Panc1 (cell line): ENCODE measurements around the gene DDC. TPM values are rescaled to one million over a fixed set of nuclear protein-coding genes. Genes with fewer than 3 reads are reported as not detected.

Source experiments
- ATAC-seq: fragments of 200-7000 bp; cut with Tn5 transposase; 2 replicates; pipeline ENCODE4 v1.9.1; 2020; ENCODE audit warnings: mild to moderate bottlenecking, moderate library complexity
- BruUV-seq: library from RNA; stranded (reverse); fragments of 400-500 nt; replicated peaks from 2 replicates; lab custom pipeline; 2021; lab: Mats Ljungman, UMichigan
- CTCF ChIA-PET: fragments of 300-600 bp; sonication (Branson Sonifier 250); formaldehyde crosslinking; loops from one replicate; lab custom pipeline; 2022; ENCODE audit warnings: antibody characterized with exemption; lab: Charles Lee
- POLR2A ChIA-PET: fragments of 300-600 bp; sonication (Branson Sonifier 250); formaldehyde crosslinking; loops from one replicate; lab custom pipeline; 2022; ENCODE audit warnings: antibody characterized with exemption; lab: Charles Lee
- DNase-seq: peaks from one replicate; pipeline ENCODE4 v3.0.0-alpha.2; 2010; ENCODE audit warnings: low read depth, low spot score
- H3K27ac ChIP-seq: 2 replicates; pipeline ENCODE4 v1.5.1; 2011; ENCODE audit warnings: mild to moderate bottlenecking, low read length, inconsistent platforms
- H3K27me3 ChIP-seq: fragments of 200-500 bp; sonication (Bioruptor generic); 2 replicates; pipeline ENCODE4 v1.6.0; 2014; ENCODE audit warnings: low read length, inconsistent platforms; ENCODE audit not compliant: control insufficient read depth, insufficient read depth
- H3K36me3 ChIP-seq: fragments of 200-500 bp; sonication (Bioruptor generic); 2 replicates; pipeline ENCODE4 v1.5.1; 2014; ENCODE audit warnings: inconsistent platforms, mild to moderate bottlenecking, low read length, moderate library complexity; ENCODE audit not compliant: control insufficient read depth, insufficient read depth
- H3K4me1 ChIP-seq: 2 replicates; pipeline ENCODE4 v1.5.1; 2011; ENCODE audit warnings: inconsistent platforms, mild to moderate bottlenecking, low read length, moderate library complexity; ENCODE audit not compliant: control insufficient read depth, insufficient read depth
- H3K4me3 ChIP-seq, 2 experiments: 2 replicates each; pipeline ENCODE4 v1.5.1; 2011 to 2012; ENCODE audit warnings: low read depth in 2 of 2, low read length in 2 of 2, mild to moderate bottlenecking in 2 of 2, inconsistent platforms in 1 of 2, moderate library complexity in 1 of 2
- H3K9me3 ChIP-seq: fragments of 200-500 bp; sonication (Bioruptor generic); 2 replicates; pipeline ENCODE4 v1.5.1; 2014; ENCODE audit warnings: low read depth, mild to moderate bottlenecking, inconsistent platforms, low read length, moderate library complexity; ENCODE audit not compliant: control insufficient read depth, insufficient read depth
- CTCF ChIP-seq: fragments of 450-650 bp; IDR thresholded peaks from 2 replicates; pipeline ENCODE4 v1.5.1; 2017; ENCODE audit warnings: mild to moderate bottlenecking
- POLR2AphosphoS5 ChIP-seq: IDR thresholded peaks from 2 replicates; pipeline ENCODE4 v1.6.1; 2012; ENCODE audit warnings: mild to moderate bottlenecking, low read depth, low read length, moderate library complexity
- REST ChIP-seq, 2 experiments: IDR thresholded peaks; 2 replicates each; pipeline ENCODE4 v1.6.1; 2011 to 2012; ENCODE audit warnings: low read depth in 2 of 2, control low read depth in 1 of 2, low read length in 1 of 2, mild to moderate bottlenecking in 1 of 2, moderate library complexity in 1 of 2; ENCODE audit not compliant: insufficient read depth in 1 of 2
- SIN3A ChIP-seq: IDR thresholded peaks from 2 replicates; pipeline ENCODE4 v1.6.1; 2012; ENCODE audit warnings: low read depth, mild to moderate bottlenecking, low read length, moderate library complexity, borderline replicate concordance; ENCODE audit not compliant: insufficient read depth
- TCF7L2 ChIP-seq: IDR thresholded peaks from 2 replicates; pipeline ENCODE4 v1.6.1; 2011; ENCODE audit warnings: mild to moderate bottlenecking, low read depth, low read length, inconsistent platforms
- in situ Hi-C: cut with HindIII; loops from 2 replicates; pipeline ENCODE4 v1.10.0; 2016; ENCODE audit warnings: low sequenced_read_pairs, low pct_unique_long_range_greater_than_20kb
- intact Hi-C: fragments of 100-400 bp; cut with micrococcal nuclease; formaldehyde crosslinking; loops from one replicate; pipeline ENCODE4 v1.10.0; 2022; ENCODE audit not compliant: unreplicated experiment
- total RNA-seq: library from RNA; stranded (reverse); gene quantifications from one replicate; pipeline ENCODE4 v1.2.1, GENCODE V29; 2021; ENCODE audit not compliant: unreplicated experiment

Gene DDC
- total RNA-seq, 1 experiment from 2014 or later, result not detected

- H3K9me3 ChIP-seq, result no peaks in the 10 kb centered on the region
- no peak overlapping the region for H3K27ac ChIP-seq
- intact Hi-C loops (no loop called here), in situ Hi-C loops (no loop called here)
- TF ChIP-seq POLR2AphosphoS5, result no peak
- no peak for TF ChIP-seq REST (IDR thresholded peaks at IDR 0.05; ENCODE audit: insufficient read depth in 1 of 2, low read depth in 2 of 2, low read length in 1 of 2)
- no peak for TF ChIP-seq CTCF
- no peak for TF ChIP-seq TCF7L2
- TF ChIP-seq SIN3A, result no peak
- H3K27me3 ChIP-seq, result no peaks in the 10 kb centered on the region
- ChIA-PET CTCF (interaction anchor here (1.1 kb wide), 1 partner anchor 131 kb away, joined by 3 read pairs; no protein-coding TSS in a partner anchor), POLR2A (no interaction called here)
- no TSS peak for BruUV-seq
- no peaks in the 10 kb centered on the region for H3K36me3 ChIP-seq
- no peak overlapping the region for H3K4me3 ChIP-seq
- ATAC-seq (no peak), DNase-seq (no peak)
- H3K4me1 ChIP-seq, result no peaks in the 10 kb centered on the region; the same call in 1 of the 2 replicates
These were observed 34.2 kb upstream of the DDC start for GRCh38 chr7:50599385-50599784.

GRCh38 chr7:50598460-50599343, 33.5 kb upstream of the DDC start:
- no peaks in the 10 kb centered on the region for H3K36me3 ChIP-seq
- in situ Hi-C loops, result no loop called here
- BruUV-seq, result no TSS peak
- TF ChIP-seq POLR2AphosphoS5, result no peak
- TF ChIP-seq TCF7L2, result no peak
- no peak for TF ChIP-seq SIN3A
- H3K9me3 ChIP-seq, result no peaks in the 10 kb centered on the region
- DNase-seq, result no peak
- ChIA-PET POLR2A (no interaction called here), CTCF (interaction anchor here (1.1 kb wide), 1 partner anchor 131 kb away, joined by 3 read pairs; no protein-coding TSS in a partner anchor)
- H3K27ac ChIP-seq, result no peak overlapping the region
- no peaks in the 10 kb centered on the region for H3K27me3 ChIP-seq
- no peak for ATAC-seq
- H3K4me3 ChIP-seq, result no peak overlapping the region
- no peaks in the 10 kb centered on the region; the same call in 1 of the 2 replicates for H3K4me1 ChIP-seq
- intact Hi-C loops, result no loop called here

GRCh38 chr7:50596484-50596883, 31.3 kb upstream of the DDC start:
- Histone ChIP-seq H3K4me1 (no peaks in the 10 kb centered on the region; the same call in 1 of the 2 replicates), H3K4me3 (no peak overlapping the region), H3K36me3 (no peaks in the 10 kb centered on the region), H3K27ac (no peak overlapping the region), H3K27me3 (no peaks in the 10 kb centered on the region), H3K9me3 (no peaks in the 10 kb centered on the region)
- ATAC-seq (no peak), DNase-seq (no peak)
- TF ChIP-seq CTCF (no peak), REST (IDR thresholded peaks at IDR 0.05; ENCODE audit: insufficient read depth in 1 of 2, low read depth in 2 of 2, low read length in 1 of 2) (no peak), TCF7L2 (no peak), POLR2AphosphoS5 (no peak), SIN3A (no peak)
- in situ Hi-C loops, result no loop called here
- CTCF ChIA-PET, result no interaction called here
- BruUV-seq, result no TSS peak
- POLR2A ChIA-PET, result no interaction called here
- intact Hi-C loops, result no loop called here
